ENCODE data around the gene NEO1.

NEO1 gene

DNA sequence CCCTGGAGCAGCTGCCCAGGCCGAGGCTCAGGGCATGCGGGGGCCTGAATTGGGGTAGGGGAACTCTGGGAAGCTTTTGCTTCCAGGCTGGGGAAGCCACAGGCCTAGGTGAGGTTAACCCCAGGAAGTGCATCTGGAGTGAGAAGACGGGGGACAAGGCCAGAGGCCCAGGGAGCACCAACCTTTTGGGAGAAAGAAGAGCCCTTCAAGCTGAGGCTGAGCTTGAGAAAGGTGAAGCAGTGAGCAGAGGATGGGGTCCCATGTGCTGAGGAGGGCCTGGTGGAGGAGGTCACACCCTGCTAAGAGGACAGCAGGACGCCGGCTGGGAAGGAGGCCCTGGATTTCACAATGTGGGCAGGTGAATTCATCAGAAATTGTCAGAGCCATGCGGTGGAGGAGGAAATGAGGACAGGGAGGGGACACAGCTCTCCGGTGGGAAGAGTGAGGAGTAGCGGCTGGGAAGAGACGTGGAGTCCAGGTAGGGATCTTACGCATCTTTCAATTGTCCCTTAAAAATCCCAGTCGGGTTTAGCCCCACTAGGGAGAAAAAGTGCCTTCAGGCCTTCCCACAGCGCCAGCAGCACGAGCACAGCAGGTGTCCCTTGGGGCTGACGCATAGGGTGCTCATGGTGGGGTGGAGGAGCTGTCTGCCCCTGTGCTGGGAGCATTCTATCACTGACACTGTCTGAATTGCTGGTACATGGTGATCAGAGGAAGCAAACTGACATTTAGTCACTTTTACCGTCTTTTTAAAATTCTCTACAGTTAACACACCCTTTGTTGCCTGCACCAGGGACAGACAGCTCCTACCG lies 265.6 kb downstream of the NEO1 start:
- DNase-seq: no peak

DNA sequence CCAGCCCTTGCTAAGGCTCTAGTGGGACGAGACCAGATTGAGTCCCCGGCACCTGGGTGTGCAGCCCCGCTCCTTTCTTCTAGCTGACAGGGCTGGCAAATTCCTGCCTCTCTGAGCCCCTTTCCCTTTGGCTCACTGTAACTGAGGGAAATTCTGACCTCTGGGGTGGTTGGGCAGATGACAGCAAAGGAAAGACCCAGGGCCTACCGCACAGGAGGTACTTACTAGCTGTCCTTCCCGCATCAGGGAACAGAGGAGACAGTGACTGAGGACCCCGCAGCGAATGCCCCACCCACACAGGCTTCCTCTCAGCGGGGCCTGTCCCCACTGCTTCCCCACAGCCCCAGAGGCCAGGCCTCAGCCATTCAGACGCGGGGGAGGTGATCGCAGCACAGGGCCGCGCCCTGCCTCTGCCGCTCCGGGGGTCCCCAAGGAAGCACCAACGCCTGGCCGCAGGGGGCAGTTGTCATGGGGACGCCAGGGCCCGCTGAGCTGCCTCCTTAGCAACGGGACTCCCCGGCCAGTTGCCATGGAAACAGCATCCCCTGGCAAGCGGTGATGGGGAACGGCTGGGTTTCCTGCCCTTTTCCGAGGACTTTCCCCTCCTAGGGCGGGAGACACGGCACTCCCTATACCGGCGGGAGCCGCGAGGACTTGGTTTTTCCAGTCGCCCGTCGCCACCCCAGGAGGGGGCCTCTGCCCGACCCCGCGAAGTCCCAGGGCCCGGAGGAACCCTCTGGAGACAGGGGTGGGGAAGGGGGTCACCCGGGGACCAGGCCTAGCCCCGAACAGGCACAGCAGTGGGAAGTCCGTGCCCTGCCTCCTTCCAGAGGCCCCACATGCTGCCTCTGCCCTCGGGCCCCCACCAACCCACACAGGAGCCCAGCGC lies 266.4 kb downstream of the NEO1 start:
- no peak for DNase-seq

DNA sequence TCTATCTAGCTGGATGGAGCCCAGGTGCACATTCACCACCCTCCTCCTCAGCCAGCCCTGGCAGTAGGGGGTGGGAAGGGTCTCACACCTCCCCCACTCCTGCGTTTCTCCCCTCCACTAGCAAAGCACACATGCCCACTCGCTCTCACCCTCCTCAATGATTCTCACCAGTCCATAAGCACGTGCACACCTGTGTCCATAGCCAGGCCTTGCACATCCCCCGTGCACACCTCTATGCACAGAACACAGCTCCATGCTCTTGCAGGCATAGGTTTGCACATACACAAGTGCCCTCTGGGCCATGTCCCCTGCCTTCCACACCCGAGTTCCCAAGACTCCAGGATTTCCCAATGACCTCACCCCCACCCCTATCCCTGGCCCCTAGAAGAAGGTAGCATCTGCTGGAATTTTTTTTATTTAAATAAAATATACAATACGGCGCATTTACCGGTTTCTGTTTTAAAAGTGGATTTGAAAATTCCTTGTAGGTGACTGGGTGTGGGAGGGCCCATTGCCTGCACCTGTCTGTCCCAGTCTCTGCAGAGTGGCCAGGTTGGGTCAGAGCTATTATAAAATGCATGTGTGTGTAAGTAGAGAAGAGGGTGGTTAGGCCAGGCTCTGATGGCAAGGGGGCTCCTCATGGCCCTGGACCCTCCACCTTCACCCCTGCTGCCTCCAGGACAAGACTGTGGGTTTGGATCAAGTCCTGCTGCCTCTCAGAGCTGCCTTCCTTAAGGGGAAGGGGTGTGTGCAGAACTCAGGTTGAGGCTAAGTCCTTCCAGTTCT lies 267.4 kb downstream of the NEO1 start:
- no peak for DNase-seq

DNA sequence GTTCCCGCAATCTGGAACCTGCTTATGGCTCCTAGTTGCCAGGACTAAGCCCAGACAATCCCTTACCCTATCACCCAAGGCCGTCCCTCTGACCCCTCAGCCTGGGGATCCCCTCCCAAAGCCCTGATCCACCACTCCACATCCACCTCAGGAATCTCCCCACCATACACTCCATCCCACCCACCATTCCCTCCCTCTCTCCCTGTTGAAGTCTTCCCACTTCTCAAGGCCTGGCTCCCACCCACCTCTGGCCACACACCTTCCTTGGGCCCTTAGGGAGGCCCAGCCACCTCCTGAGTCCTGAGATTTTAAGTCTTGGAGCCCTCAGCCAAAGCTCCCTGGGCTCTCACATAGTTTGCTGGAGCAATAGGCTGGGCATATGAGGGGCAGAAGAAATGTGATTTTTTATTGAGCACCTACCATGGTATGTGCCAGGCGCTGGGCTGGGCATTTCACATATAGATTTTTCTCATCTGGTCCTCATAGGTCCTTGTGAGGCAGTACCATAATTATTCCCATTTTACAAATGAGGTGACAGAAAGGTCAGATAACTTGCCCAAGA lies 268.4 kb downstream of the NEO1 start:
- no peak for DNase-seq

DNA sequence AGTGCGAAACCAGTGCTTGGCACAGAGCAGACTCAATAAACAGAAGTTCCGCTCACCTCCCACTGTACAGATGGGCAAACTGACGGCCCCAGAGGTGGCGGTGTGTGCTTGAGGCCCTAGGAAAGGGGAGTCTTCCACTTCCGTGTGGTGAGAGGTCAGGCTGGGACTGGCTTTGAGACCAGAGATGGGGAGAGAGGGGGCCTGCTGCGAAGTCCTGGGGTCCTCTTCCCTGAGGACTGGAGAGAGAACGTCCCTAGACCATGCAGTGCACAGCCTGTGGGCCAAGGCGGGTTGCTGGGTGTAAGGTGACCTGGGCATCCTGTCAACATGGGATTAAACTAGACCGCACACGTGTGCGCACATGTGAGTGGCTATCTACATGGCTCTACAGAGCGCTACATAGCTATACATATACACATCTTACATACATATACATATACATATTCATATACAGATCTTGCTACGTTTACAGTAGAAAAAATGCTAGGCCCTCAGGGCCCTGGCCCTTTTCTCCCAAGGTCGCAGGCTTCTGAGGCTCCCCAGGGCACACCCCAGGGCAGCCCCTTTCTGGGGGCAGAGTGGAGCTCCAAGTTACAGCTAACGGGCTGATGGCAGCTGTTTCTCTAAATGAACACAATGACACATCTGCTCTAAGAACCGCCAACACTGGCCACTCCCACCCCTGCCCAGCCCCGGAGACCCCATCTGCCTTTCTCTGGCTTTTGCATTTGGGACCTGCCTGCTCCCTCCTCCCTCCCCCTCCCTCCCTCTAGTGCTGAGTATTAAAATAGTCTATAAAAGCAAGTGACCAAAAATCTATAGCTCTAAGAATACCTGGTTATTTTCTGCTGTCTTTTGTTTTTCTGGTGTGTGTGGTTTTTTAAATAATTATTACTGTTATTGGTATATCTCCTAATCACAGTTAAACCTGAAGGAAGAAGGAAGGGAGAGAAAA lies 269.5 kb downstream of the NEO1 start:
- no peak for DNase-seq

DNA sequence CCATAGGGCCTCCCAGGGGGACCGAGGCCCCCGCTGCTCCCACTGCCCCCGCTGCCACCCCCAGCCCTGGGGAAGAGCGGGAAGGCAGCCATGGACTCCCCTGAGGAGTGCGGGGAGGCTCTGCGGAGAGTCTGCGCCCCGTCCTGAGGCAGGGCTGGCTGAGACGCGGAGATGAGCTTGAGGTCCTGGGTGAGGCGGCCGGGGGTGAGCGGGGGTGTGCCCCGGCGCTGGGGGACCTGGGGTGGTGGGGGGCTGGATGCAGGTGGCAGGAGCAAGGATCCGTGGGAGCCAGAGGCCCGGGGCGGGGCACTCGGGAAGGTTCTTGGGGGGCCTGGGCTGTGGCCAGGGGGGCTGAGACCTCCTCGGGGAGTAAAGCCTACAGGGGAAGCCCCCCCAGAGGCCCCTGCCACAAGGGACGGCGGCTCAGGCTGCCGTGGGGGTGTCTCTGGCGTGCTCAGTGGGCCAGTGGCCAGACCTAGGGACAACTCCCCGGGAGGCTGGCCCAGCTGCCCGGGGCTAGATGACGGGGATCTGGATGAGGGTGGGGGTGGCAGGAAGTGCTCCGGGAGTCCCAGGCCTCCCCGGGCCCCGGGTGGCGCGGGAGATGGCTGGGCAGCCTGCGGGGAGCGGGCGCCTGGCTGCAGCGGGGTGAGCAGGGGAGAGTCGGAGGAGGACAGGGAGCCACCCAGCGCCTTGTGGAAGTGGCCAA lies 270.6 kb downstream of the NEO1 start:
- DNase-seq: no peak

DNA sequence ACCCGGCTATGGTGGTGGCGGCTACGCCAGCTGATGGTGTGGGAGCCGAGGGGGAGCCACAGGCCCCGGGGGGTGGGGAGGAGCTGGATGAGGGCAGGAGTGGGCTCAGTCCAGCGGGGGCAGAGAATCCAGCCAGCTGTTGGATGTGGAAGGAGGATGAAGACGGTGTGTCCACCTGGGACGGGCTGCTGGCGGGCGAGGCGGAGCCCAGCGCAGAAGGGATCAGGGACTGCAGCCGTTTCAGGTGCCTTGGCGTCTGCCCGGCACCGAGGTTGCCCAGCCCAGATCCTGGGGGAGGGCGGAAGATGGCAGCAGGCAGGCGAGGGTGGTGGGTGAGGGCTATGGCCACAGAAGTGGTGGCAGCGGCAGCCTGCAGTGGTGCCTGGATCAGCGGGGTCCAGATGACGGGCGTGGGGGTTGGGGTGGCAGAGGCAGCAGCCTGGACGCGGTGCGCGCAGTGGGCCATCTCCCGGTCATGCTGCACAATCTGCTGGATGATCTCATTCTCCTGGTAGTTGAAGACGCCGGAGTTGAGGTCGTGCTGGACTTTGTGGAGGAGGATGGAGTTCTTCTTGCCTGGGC lies 271.2 kb downstream of the NEO1 start:
- no peak for DNase-seq

DNA sequence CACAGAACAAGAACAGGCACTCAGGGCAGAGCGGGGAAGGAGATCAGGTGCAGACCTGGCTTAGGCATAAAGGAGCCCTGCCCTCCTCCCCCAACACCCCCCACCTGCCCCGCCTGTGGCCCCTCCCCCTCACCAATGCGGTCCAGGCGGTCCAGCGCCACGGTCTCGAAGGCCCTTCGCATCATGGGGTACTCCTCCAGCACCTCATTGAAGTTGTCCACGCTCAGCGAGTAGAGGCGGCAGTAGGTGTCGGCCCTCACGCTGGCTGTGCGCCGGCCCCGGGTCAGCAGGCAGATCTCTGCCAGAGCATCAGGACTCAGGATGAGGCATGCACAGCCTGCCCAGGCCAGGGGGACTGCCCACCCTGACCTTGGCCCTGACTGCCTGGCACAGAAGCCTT lies 271.7 kb downstream of the NEO1 start:
- no peak for DNase-seq

DNA sequence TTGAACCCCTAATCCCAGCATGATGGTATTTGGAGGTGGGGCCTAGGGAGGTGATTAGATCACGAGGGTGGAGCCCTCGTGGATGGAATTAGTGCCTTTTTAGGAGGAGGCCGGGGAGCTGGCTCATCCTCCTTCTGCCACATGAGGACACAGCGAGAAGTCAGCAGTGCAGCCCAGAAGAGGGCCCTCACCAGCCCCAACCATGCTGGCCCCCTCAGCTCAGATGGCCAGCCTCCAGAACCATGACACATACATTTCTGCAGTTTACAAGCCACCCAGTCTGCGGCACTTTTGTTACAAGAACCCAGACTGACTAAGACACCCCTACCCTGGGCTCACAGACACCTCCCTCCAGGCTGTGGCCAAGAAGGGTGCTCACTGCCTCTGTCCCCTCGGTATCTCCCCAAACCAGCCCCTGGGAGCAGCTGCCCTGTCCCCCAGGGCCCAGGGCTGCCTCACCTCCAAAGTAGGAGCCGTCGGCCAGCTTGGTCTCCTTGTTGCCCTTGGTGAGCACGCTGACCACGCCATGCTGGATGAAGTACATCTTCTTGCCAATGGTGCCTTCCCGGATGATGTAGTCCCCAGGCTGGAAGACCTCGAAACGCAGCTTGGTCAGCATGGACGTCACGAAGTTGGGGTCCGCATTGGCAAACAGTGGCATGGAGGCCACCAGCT lies 272.4 kb downstream of the NEO1 start:
- DNase-seq: no peak

DNA sequence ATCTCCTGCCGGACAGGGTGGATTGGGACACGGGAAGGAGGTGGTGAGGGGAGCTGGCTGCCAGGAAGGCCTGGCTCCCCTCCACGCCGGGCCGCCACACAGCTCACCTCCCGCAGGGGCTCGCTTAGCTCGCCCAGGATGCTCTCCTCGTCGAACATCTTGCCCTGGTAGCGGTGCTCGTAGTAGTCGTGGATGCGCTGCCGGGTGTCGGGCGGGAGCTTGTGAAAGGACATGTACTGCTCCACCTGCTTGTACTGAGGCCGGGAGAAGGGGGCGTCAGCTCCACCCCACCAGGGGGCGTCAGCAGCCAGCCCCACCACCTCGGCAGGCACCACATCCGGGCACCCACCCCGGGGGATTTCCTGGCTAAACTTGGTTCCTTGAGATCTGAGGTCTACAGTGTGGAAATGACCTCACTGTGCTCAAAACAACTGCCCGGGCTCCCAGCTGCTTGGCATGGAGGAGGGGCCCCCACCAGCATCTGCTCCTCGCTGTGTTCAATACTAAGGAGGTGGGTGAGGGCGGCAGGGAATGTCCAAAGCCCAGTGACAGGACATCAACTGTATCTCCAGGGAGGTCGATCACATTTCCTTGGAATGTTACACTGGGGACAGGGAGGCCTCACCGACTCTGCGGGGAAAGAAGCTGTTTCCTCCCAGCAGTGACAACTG lies 273.1 kb downstream of the NEO1 start:
- no peak for DNase-seq

DNA sequence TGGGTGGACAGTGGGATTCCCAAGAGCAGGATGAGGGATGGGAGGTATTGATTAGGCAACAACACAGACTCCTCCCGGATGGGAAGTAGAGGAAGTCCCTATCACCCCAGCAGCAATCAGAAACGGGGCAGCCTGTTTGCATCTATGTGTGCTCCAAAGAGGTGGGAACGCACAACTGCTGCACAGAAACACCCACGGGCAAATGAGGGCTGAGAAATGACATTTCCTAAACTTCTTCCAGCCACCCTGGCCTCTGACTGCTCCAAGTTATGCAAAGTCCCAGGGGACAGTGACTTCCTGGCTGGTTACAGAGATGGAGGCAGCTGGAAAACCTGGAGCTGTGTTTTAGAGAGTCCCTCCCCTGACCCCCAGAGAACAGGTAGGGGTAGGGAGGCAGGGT lies 273.9 kb downstream of the NEO1 start:
- no peak for DNase-seq

DNA sequence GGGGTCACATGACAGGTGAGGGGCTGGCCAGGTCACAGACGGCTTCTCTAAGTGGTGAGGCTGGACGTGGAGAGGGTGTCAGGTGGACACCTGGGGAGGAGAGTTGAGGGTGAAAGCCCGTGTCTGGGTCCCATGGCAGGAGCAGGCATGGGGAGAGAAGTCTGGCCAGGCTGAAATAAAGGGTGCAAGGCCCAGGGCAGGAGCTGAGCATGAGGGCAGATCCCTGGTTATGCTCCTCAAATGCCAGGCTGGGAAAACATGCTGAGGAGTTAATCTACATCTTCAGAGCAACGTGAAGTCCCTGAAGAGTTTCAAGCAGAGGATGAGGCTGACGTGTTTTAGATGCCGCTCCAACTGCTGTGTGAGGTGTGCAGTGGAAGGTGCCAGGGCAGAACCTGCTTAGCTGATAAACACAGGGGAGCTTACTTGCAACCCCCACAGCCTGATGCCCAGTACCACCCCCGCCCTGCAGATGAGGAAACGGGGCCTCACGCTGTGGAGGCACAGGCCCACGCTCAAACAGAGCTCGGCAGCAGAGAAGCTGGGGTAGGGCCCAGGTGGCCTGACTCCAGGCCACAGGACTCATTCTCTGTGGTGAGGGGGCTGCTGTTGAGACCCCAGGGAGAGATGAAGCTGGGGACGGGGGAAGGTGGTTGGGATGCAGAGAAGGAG lies 276.0 kb downstream of the NEO1 start:
- DNase-seq: no peak

DNA sequence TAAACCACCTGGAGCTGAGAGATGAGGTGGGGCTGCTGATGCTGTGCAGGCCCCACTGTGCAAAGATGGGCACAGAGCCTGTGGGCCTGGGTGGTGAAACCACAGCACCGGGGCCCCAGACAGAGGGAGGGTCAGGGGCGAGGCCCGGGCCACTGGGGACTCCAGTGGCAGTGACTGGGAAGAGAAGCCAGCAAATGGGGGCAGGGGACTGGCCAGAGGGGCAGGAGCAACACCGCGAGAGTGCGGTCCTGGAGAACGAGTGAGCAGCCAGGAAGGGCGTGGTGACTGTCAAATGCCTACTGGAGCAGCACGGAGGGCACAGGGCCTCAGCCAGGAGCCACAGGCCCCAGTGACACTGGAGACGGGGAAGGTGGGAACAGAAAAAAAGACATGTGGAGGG lies 276.7 kb downstream of the NEO1 start:
- no peak for DNase-seq

DNA sequence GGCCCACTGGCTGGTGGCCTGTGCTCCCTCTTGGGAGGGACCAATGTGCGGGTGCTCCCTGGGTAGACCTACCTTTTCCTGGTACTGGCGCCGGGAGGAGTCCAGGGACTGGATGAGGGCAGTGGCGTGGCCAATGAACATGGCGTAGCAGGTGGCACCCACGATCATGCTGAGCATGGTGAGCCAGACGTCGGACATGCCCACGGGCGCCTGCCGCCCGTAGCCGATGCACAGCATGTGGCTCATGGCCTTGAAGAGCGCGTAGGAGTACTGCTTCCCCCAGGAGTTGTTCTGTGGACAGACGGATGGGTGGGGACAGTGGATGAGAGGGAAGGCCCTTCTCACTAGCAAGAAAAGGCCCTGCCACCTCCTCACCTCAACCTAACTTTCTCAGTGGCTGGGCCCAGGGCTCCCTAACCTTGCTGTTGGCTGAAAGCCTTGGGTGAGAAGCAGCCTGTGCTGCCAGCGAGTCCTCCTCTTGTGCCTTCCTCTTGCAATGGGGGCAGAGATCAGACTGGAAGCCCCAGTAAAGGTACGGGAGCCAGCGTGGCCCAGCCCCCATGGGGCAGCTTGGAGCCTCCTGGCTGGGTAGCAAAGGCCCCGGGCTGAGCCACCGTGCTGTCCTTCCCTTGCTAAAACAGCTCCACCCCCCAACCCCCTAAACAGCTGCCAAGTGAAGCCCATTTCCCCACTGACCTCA lies 277.4 kb downstream of the NEO1 start:
- DNase-seq: no peak

DNA sequence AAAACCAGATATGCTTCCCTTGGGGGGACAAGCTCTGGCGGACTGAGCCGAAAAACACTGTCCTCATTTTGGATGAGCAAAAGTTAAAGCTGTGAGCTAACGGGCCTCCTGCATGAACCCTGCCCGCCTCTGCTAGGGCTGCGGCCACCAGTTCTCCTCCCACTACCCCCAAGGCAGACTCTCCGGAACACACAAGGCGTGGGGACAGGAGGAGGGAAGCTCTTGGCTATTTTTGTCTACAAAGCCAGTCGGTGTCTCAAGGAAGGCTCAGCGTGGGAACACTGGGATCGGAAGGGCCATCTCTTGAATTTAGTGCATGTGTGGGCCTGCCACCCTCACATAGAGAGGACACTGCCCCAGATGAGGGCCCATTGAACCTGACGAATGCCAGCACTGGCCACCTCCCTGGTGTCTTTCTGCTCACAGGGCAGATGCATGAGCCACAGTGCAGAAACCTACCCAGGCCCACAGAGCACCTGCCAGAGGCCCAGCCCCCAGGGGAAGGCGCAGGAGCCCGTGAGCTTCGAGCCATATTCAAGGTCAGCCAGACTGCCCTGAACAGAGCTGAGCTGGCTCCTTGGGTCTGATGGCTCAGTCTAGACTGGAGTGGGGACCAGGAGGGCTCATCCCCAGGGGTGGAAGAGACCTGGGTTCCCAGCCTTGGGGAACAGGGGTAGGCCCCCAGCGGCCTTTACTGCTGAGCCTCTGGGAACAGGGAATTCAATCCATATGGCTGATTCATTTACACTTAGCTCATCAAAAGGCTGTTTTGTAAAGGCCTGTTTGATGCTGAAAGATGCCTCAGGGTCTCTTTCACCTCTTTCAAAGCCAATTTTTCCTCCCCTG lies 278.2 kb downstream of the NEO1 start:
- DNase-seq: no peak

DNA sequence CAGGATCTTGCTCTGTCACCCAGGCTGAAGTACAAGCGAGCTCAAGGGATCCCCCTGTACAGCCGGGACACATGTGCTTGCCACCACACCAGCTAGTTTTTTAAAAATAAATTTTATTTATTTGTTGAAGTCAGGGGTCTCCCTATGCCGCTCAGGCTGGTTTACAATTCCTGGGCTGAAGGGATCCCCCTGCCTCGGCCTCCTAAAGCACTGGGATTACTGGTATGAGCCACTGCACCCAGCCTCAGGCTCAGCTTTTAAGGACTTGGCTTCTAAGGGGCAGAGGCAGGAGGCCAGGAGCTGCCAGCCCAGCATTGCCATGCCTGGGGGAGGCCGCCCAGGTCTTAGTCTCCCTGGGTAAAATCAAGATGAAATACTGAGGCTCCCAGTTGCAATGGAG lies 279.2 kb downstream of the NEO1 start:
- no peak for DNase-seq
